K562 (cell line): ENCODE measurements around the gene FERMT1. TPM values are rescaled to one million over a fixed set of nuclear protein-coding genes. Genes with fewer than 3 reads are reported as not detected.

Source experiments
- ATAC-seq: fragments of 200-7000 bp; cut with Tn5 transposase; 3 replicates; pipeline ENCODE4 v1.9.1; 2020; ENCODE audit warnings: moderate library complexity
- BruUV-seq: library from RNA; stranded (reverse); fragments of 400-500 nt; replicated peaks from 2 replicates; lab custom pipeline; 2021; lab: Mats Ljungman, UMichigan
- CTCF ChIA-PET: fragments of 300-600 bp; formaldehyde crosslinking; extraction: SDS; loops from one replicate; lab custom pipeline; 2021; ENCODE audit warnings: low intra/inter-chr PET ratio; lab: Yijun Ruan, JAX
- POLR2A ChIA-PET: fragments of 300-600, 350-650 bp; sonication (Branson Sonifier 250); formaldehyde crosslinking; extraction: SDS; loops from one replicate; lab custom pipeline; 2021; ENCODE audit warnings: antibody characterized with exemption, inconsistent platforms; lab: Yijun Ruan, JAX
- DNase-seq, 4 experiments: peaks; one replicate each; pipeline versions ENCODE4 v3.0.0 to v3.0.0-alpha.2; 2011 to 2018; ENCODE audit warnings: low spot score in 3 of 4, mixed read lengths in 3 of 4; ENCODE audit errors: extremely low read depth in 1 of 4
- FAIRE-seq: peaks from 2 replicates; lab custom pipeline; 2011; peaks lifted over from hg19 to GRCh38; lab: Jason Lieb, UNC
- H2AFZ ChIP-seq: 2 replicates; pipeline ENCODE4 v1.6.0; 2011; ENCODE audit warnings: low read depth, low read length, control low read depth, inconsistent platforms
- H3K27ac ChIP-seq: fragments of 200-600 bp; 3 replicates; pipeline ENCODE4 v1.8.0; 2011; ENCODE audit warnings: low read depth, mild to moderate bottlenecking, control low read depth, inconsistent platforms, low read length, moderate library complexity, mixed read lengths; ENCODE audit errors: extremely low read depth
- H3K27me3 ChIP-seq, 2 experiments: fragments of 300-600 bp in 1 of 2; 2 replicates in 1 of 2; 3 replicates in 1 of 2; pipeline versions ENCODE4 v1.6.0 to v1.8.0; 2011; ENCODE audit warnings: inconsistent platforms in 2 of 2, low read length in 2 of 2, mild to moderate bottlenecking in 1 of 2, mixed read lengths in 1 of 2, moderate library complexity in 1 of 2; ENCODE audit not compliant: control insufficient read depth in 2 of 2, insufficient read depth in 2 of 2
- H3K36me3 ChIP-seq: fragments of 300-600 bp; 3 replicates; pipeline ENCODE4 v1.8.0; 2011; ENCODE audit warnings: mild to moderate bottlenecking, low read length, inconsistent platforms; ENCODE audit not compliant: control insufficient read depth, insufficient read depth
- H3K4me1 ChIP-seq, 2 experiments: fragments of 200-600 bp in 1 of 2; replicated peaks in 1 of 2; 2 replicates in 1 of 2; 3 replicates in 1 of 2; pipeline versions ENCODE4 v1.5.1 to v1.8.0; 2011; ENCODE audit warnings: inconsistent platforms in 2 of 2, low read length in 2 of 2, mild to moderate bottlenecking in 1 of 2, mixed read lengths in 1 of 2, moderate library complexity in 1 of 2; ENCODE audit not compliant: control insufficient read depth in 2 of 2, insufficient read depth in 2 of 2
- H3K4me2 ChIP-seq: 2 replicates; pipeline ENCODE4 v1.6.1; 2011; ENCODE audit warnings: low read length, control low read depth, inconsistent platforms, mixed read lengths; ENCODE audit not compliant: insufficient read depth
- H3K4me3 ChIP-seq: fragments of 200-600 bp; sonication (generic), shearing (Covaris generic); 2 replicates; pipeline ENCODE4 v1.5.1; 2016; ENCODE audit warnings: control low read depth, inconsistent platforms
- H3K79me2 ChIP-seq: fragments of 200-600 bp; 3 replicates; pipeline ENCODE4 v1.8.0; 2011; ENCODE audit warnings: low read length, inconsistent platforms; ENCODE audit not compliant: control insufficient read depth, insufficient read depth
- H3K9ac ChIP-seq, 2 experiments: 2 replicates each; pipeline versions ENCODE4 v1.6.0 to v1.6.1; 2011; ENCODE audit warnings: low read depth in 2 of 2, low read length in 2 of 2, control low read depth in 1 of 2, inconsistent platforms in 1 of 2, mild to moderate bottlenecking in 1 of 2, mixed read lengths in 1 of 2; ENCODE audit not compliant: insufficient read depth in 1 of 2
- H3K9me1 ChIP-seq: one replicate; pipeline ENCODE4 v1.6.0; 2011; ENCODE audit warnings: inconsistent platforms, mild to moderate bottlenecking, low read length, moderate library complexity; ENCODE audit not compliant: control insufficient read depth, insufficient read depth
- H3K9me3 ChIP-seq: replicated peaks from 2 replicates; pipeline ENCODE4 v1.5.1; 2011; ENCODE audit warnings: low read depth, low read length, inconsistent platforms; ENCODE audit not compliant: control insufficient read depth, insufficient read depth
- H4K20me1 ChIP-seq: replicated peaks from 2 replicates; pipeline ENCODE4 v1.6.1; 2011; ENCODE audit warnings: low read length, inconsistent platforms, mixed read lengths; ENCODE audit not compliant: control insufficient read depth, insufficient read depth
- CBX5 ChIP-seq: IDR thresholded peaks from 2 replicates; pipeline ENCODE4 v1.6.1; 2014; ENCODE audit warnings: low read depth, borderline replicate concordance
- PYGO2 ChIP-seq: fragments of 450-650 bp; IDR thresholded peaks from 2 replicates; pipeline ENCODE4 v1.6.1; 2016; ENCODE audit warnings: mild to moderate bottlenecking, missing genetic modification characterization, moderate library complexity, missing compliant biosample characterization
- WGBS: fragments of 100-300 bp; shearing (Covaris generic); methylation state at CpG from one replicate; pipeline ENCODE4 v1.1.6; 2016; ENCODE audit warnings: low coverage, mixed read lengths; ENCODE audit not compliant: insufficient coverage; ENCODE audit errors: missing lambda C conversion rate; 5-methylcytosine and 5-hydroxymethylcytosine counted together
- in situ Hi-C: fragments of 300-500 bp; cut with MboI; formaldehyde crosslinking; loops from 4 replicates; pipeline ENCODE4 v1.15.0; 2018; ENCODE audit warnings: inconsistent platforms, mixed read lengths
- intact Hi-C: fragments of 100-400 bp; cut with micrococcal nuclease; formaldehyde crosslinking; loops from 2 replicates; pipeline ENCODE4 v1.14.2; 2022
- polyA plus RNA-seq, 8 experiments: library from polyadenylated mRNA; depleted of rRNA in 4 of 8; stranded (reverse) in 5 of 8; unstranded in 3 of 8; fragments of >200 nt; fragmentation: Nextera tagmentation in 2 of 8; fragmentation: Illumina TruSeq in 1 of 8; extraction: Ambion mirVana in 2 of 8; extraction: Trizol in 1 of 8; gene quantifications; 2 replicates each; pipeline versions ENCODE4 v1.2.1 to v1.2.3, GENCODE V29; 2011 to 2014; ENCODE audit warnings: inconsistent platforms in 1 of 8, missing spikeins in 1 of 8
- total RNA-seq, 7 experiments: library from RNA; depleted of rRNA in 6 of 7; stranded (reverse); fragments of >200 nt in 6 of 7; fragmentation: Illumina TruSeq in 2 of 7; extraction: Trizol in 2 of 7; gene quantifications; 2 replicates each; pipeline versions ENCODE4 v1.2.1 to v1.2.3, GENCODE V29; 2011 to 2021; ENCODE audit warnings: low replicate concordance in 1 of 7
- TF ChIP-seq, protein P1 (sequence below): fragments of 450-650 bp; formaldehyde crosslinking; IDR thresholded peaks from 2 replicates; pipeline ENCODE4 v1.4.0; 2020; ENCODE audit warnings: mild to moderate bottlenecking
- TF ChIP-seq, protein P2 (sequence below): IDR thresholded peaks from 2 replicates; pipeline ENCODE4 v1.6.1; 2016; ENCODE audit warnings: missing genetic modification characterization, missing compliant biosample characterization

Gene FERMT1
- total and polyA plus RNA-seq, 9 of the 15 experiments (the other 6 are each of a cell fraction or from before 2014, with no cell fraction given): 0.07 TPM; not detected in 8

DNA sequence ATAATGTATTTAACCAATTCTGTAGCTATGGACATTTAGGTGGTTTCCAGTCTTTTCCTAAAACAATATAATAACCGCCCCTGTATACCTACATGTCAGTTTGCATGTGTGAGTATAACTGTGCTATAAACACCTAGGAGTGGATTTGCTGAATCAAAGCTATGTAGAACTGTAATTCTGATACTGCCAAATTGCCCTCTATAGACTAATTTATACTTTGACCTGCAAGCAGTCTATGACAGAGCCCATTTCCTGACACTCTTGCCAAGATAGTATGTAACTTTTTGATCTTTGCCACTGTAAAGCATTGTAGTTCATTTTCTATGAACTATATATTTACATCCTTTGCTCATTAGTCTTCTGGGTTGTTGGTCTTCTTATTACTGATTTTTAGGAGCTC, 19.5 kb downstream of the FERMT1 start (continued):
- TF ChIP-seq, protein P1, sequence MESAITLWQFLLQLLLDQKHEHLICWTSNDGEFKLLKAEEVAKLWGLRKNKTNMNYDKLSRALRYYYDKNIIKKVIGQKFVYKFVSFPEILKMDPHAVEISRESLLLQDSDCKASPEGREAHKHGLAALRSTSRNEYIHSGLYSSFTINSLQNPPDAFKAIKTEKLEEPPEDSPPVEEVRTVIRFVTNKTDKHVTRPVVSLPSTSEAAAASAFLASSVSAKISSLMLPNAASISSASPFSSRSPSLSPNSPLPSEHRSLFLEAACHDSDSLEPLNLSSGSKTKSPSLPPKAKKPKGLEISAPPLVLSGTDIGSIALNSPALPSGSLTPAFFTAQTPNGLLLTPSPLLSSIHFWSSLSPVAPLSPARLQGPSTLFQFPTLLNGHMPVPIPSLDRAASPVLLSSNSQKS (CRISPR knock-in tag): no peak
- TF ChIP-seq PYGO2: no peak

DNA sequence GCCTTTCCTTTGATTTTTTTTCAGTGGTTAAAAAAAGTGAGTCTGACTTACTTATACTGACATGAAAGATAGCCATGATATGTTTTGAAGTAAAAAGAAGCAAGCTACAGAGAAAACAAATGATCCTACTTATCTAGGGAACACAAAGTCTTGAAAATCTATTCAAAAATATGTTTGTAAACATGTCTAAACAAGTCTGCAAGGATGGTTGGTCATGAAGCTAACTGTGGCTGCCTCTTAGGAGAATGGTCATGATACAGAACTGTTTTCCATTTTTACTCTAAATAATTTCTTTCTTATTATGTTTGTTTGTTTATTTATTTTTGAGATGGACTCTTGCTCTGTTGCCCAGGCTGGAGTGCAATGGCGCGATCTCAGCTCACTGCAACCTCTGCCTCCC, 21.5 kb downstream of the FERMT1 start:
- Histone ChIP-seq H4K20me1 (no peaks in the 10 kb centered on the region), H3K79me2 (no peaks in the 10 kb centered on the region), H3K9ac (no peak overlapping the region), H3K4me3 (no peak overlapping the region), H2AFZ (no peak overlapping the region), H3K9me3 (no peaks in the 10 kb centered on the region), H3K27me3 (no peaks in the 10 kb centered on the region), H3K36me3 (no peaks in the 10 kb centered on the region), H3K9me1 (no peaks in the 10 kb centered on the region)
- DNase-seq (no peak), FAIRE-seq (no peak)
- in situ Hi-C loops: no loop called here
- CTCF ChIA-PET: no interaction called here
- no peak for TF ChIP-seq CBX5
- TF ChIP-seq, protein P2, sequence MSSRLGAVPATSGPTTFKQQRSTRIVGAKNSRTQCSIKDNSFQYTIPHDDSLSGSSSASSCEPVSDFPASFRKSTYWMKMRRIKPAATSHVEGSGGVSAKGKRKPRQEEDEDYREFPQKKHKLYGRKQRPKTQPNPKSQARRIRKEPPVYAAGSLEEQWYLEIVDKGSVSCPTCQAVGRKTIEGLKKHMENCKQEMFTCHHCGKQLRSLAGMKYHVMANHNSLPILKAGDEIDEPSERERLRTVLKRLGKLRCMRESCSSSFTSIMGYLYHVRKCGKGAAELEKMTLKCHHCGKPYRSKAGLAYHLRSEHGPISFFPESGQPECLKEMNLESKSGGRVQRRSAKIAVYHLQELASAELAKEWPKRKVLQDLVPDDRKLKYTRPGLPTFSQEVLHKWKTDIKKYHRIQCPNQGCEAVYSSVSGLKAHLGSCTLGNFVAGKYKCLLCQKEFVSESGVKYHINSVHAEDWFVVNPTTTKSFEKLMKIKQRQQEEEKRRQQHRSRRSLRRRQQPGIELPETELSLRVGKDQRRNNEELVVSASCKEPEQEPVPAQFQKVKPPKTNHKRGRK (tag): no peak
- TF ChIP-seq, all 486 proteins: peak for 0
- 0% methylated on average over 1 of the region's 2 CpGs for WGBS
- Histone ChIP-seq H3K4me2 (no peak overlapping the region), H3K4me1 (no peaks in the 10 kb centered on the region), H3K27ac (no peak overlapping the region)
- BruUV-seq: no TSS peak
- intact Hi-C loops: no loop called here
- POLR2A ChIA-PET: interaction anchor here (1.0 kb wide), 1 partner anchor 9 kb away, joined by 3 read pairs; no protein-coding TSS in a partner anchor
- no peak for ATAC-seq
